Renal pelvis (tissue), 4 donors: Measurements from ENCODE around the gene AGXT. TPM values are rescaled to one million over a fixed set of nuclear protein-coding genes. Genes with fewer than 3 reads are reported as not detected.

Source experiments
- DNase-seq: peaks from one replicate; pipeline ENCODE4 v3.0.0-alpha.2; 2013
- polyA plus RNA-seq, 3 donors: library from polyadenylated mRNA; unstranded; fragments of 120-200 nt; gene quantifications; one replicate each; pipeline ENCODE4 v1.2.1, GENCODE V29; 2013; ENCODE audit not compliant: insufficient read length in 3 of 3

Gene AGXT
- polyA plus RNA-seq, 3 donors, result 0.11 to 0.23 (median 0.13) TPM

- DNase-seq, result no peak
Measured at GRCh38 chr2:240914645-240915525, 46.3 kb downstream of the AGXT start.

GRCh38 chr2:240915526-240916341, 47.1 kb downstream of the AGXT start:
- no peak for DNase-seq

GRCh38 chr2:240916571-240917008, 48.0 kb downstream of the AGXT start:
- DNase-seq, result peak; percentile 73

GRCh38 chr2:240917009-240917683, 48.5 kb downstream of the AGXT start:
- DNase-seq, result no peak

- no peak for DNase-seq
Measured at GRCh38 chr2:240917684-240918257, 49.1 kb downstream of the AGXT start.

- no peak for DNase-seq
Measured at GRCh38 chr2:240918258-240919091, 49.9 kb downstream of the AGXT start.

- DNase-seq, result no peak
Measured at GRCh38 chr2:240919161-240919781, 50.6 kb downstream of the AGXT start.

- DNase-seq, result no peak
Measured at GRCh38 chr2:240919786-240920782, 51.5 kb downstream of the AGXT start.

- DNase-seq, result no peak
Measured at GRCh38 chr2:240920783-240921231, 52.2 kb downstream of the AGXT start.

GRCh38 chr2:240921311-240921994, 52.8 kb downstream of the AGXT start:
- no peak for DNase-seq

- no peak for DNase-seq
Measured at GRCh38 chr2:240921995-240922244, 53.3 kb downstream of the AGXT start.

GRCh38 chr2:240922245-240922981, 53.8 kb downstream of the AGXT start:
- DNase-seq, result no peak

- DNase-seq, result no peak
Measured at GRCh38 chr2:240922982-240923537, 54.4 kb downstream of the AGXT start.

GRCh38 chr2:240925191-240925567, 56.6 kb downstream of the AGXT start:
- DNase-seq, result no peak

- DNase-seq, result no peak
Measured at GRCh38 chr2:240925568-240926515, 57.2 kb downstream of the AGXT start.
